ENCODE results near the gene SMAD6.

DNA sequence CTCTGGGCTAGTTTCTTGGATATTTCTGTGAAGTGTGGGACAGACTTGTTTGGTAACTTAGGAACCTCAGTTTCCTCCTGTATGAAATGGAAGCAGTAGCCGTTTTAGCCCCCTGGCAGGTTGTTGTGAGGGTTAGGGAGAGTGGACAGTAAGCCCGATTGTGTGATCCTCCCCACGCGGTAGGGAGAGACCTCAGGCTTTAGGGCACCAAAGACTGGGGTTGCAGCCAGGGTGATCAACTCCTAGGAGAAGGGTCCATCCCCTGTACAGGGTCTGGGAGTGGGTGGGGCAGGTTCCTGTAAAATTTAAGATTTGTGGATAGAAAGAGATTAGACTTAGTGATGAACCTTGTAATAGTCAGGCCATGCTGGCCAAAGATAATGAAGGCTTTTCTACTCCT is 120.5 kb downstream of the SMAD6 start:
- TF ChIP-seq SUZ12 (IDR thresholded peaks at IDR 0.05; ENCODE audit: unreplicated experiment) (no peak), DPF2 (IDR thresholded peaks at IDR 0.05) (no peak), POLR2A (IDR thresholded peaks at IDR 0.05; ENCODE audit: low read depth, low read length) (no peak), RAD21 (IDR thresholded peaks at IDR 0.05; ENCODE audit: insufficient read depth, low read depth, low read length) (no peak), NRF1 (conservative IDR thresholded peaks at IDR 0.05; ENCODE audit: low read depth, low read length) (no peak), RFX5 (IDR thresholded peaks at IDR 0.05; ENCODE audit: low read depth, low read length) (no peak)
- TF ChIP-seq, protein P1, sequence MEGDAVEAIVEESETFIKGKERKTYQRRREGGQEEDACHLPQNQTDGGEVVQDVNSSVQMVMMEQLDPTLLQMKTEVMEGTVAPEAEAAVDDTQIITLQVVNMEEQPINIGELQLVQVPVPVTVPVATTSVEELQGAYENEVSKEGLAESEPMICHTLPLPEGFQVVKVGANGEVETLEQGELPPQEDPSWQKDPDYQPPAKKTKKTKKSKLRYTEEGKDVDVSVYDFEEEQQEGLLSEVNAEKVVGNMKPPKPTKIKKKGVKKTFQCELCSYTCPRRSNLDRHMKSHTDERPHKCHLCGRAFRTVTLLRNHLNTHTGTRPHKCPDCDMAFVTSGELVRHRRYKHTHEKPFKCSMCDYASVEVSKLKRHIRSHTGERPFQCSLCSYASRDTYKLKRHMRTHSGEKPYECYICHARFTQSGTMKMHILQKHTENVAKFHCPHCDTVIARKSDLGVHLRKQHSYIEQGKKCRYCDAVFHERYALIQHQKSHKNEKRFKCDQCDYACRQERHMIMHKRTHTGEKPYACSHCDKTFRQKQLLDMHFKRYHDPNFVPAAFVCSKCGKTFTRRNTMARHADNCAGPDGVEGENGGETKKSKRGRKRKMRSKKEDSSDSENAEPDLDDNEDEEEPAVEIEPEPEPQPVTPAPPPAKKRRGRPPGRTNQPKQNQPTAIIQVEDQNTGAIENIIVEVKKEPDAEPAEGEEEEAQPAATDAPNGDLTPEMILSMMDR (IDR thresholded peaks at IDR 0.05 in 2 of 3, conservative IDR thresholded peaks at IDR 0.05 in 1 of 3; ENCODE audit: control insufficient read depth in 2 of 3, extremely low read depth in 1 of 3, insufficient read depth in 1 of 3, low read depth in 3 of 3, low read length in 3 of 3): no peak

Data from GM12878 (cell line).